K562 (cell line): ENCODE results near the gene GAL3ST1. TPM values are rescaled to one million over a fixed set of nuclear protein-coding genes. Genes with fewer than 3 reads are reported as not detected.

Experiments
- ATAC-seq: fragments of 200-7000 bp; cut with Tn5 transposase; 3 replicates; pipeline ENCODE4 v1.9.1; 2020; ENCODE audit warnings: moderate library complexity
- BruUV-seq: library from RNA; stranded (reverse); fragments of 400-500 nt; replicated peaks from 2 replicates; lab custom pipeline; 2021; lab: Mats Ljungman, UMichigan
- CTCF ChIA-PET: fragments of 300-600 bp; formaldehyde crosslinking; extraction: SDS; loops from one replicate; lab custom pipeline; 2021; ENCODE audit warnings: low intra/inter-chr PET ratio; lab: Yijun Ruan, JAX
- POLR2A ChIA-PET: fragments of 300-600, 350-650 bp; sonication (Branson Sonifier 250); formaldehyde crosslinking; extraction: SDS; loops from one replicate; lab custom pipeline; 2021; ENCODE audit warnings: antibody characterized with exemption, inconsistent platforms; lab: Yijun Ruan, JAX
- DNase-seq, 4 experiments: peaks; one replicate each; pipeline versions ENCODE4 v3.0.0 to v3.0.0-alpha.2; 2011 to 2018; ENCODE audit warnings: low spot score in 3 of 4, mixed read lengths in 3 of 4; ENCODE audit errors: extremely low read depth in 1 of 4
- FAIRE-seq: peaks from 2 replicates; lab custom pipeline; 2011; peaks lifted over from hg19 to GRCh38; lab: Jason Lieb, UNC
- H2AFZ ChIP-seq: 2 replicates; pipeline ENCODE4 v1.6.0; 2011; ENCODE audit warnings: low read depth, low read length, control low read depth, inconsistent platforms
- H3K27ac ChIP-seq: fragments of 200-600 bp; 3 replicates; pipeline ENCODE4 v1.8.0; 2011; ENCODE audit warnings: low read depth, mild to moderate bottlenecking, control low read depth, inconsistent platforms, low read length, moderate library complexity, mixed read lengths; ENCODE audit errors: extremely low read depth
- H3K27me3 ChIP-seq, 2 experiments: fragments of 300-600 bp in 1 of 2; 2 replicates in 1 of 2; 3 replicates in 1 of 2; pipeline versions ENCODE4 v1.6.0 to v1.8.0; 2011; ENCODE audit warnings: inconsistent platforms in 2 of 2, low read length in 2 of 2, mild to moderate bottlenecking in 1 of 2, mixed read lengths in 1 of 2, moderate library complexity in 1 of 2; ENCODE audit not compliant: control insufficient read depth in 2 of 2, insufficient read depth in 2 of 2
- H3K36me3 ChIP-seq: fragments of 300-600 bp; 3 replicates; pipeline ENCODE4 v1.8.0; 2011; ENCODE audit warnings: mild to moderate bottlenecking, low read length, inconsistent platforms; ENCODE audit not compliant: control insufficient read depth, insufficient read depth
- H3K4me1 ChIP-seq, 2 experiments: fragments of 200-600 bp in 1 of 2; replicated peaks in 1 of 2; 2 replicates in 1 of 2; 3 replicates in 1 of 2; pipeline versions ENCODE4 v1.5.1 to v1.8.0; 2011; ENCODE audit warnings: inconsistent platforms in 2 of 2, low read length in 2 of 2, mild to moderate bottlenecking in 1 of 2, mixed read lengths in 1 of 2, moderate library complexity in 1 of 2; ENCODE audit not compliant: control insufficient read depth in 2 of 2, insufficient read depth in 2 of 2
- H3K4me2 ChIP-seq: 2 replicates; pipeline ENCODE4 v1.6.1; 2011; ENCODE audit warnings: low read length, control low read depth, inconsistent platforms, mixed read lengths; ENCODE audit not compliant: insufficient read depth
- H3K4me3 ChIP-seq: fragments of 200-600 bp; sonication (generic), shearing (Covaris generic); 2 replicates; pipeline ENCODE4 v1.5.1; 2016; ENCODE audit warnings: control low read depth, inconsistent platforms
- H3K79me2 ChIP-seq: fragments of 200-600 bp; 3 replicates; pipeline ENCODE4 v1.8.0; 2011; ENCODE audit warnings: low read length, inconsistent platforms; ENCODE audit not compliant: control insufficient read depth, insufficient read depth
- H3K9ac ChIP-seq, 2 experiments: 2 replicates each; pipeline versions ENCODE4 v1.6.0 to v1.6.1; 2011; ENCODE audit warnings: low read depth in 2 of 2, low read length in 2 of 2, control low read depth in 1 of 2, inconsistent platforms in 1 of 2, mild to moderate bottlenecking in 1 of 2, mixed read lengths in 1 of 2; ENCODE audit not compliant: insufficient read depth in 1 of 2
- H3K9me1 ChIP-seq: one replicate; pipeline ENCODE4 v1.6.0; 2011; ENCODE audit warnings: inconsistent platforms, mild to moderate bottlenecking, low read length, moderate library complexity; ENCODE audit not compliant: control insufficient read depth, insufficient read depth
- H3K9me3 ChIP-seq: replicated peaks from 2 replicates; pipeline ENCODE4 v1.5.1; 2011; ENCODE audit warnings: low read depth, low read length, inconsistent platforms; ENCODE audit not compliant: control insufficient read depth, insufficient read depth
- H4K20me1 ChIP-seq: replicated peaks from 2 replicates; pipeline ENCODE4 v1.6.1; 2011; ENCODE audit warnings: low read length, inconsistent platforms, mixed read lengths; ENCODE audit not compliant: control insufficient read depth, insufficient read depth
- PHTF2 ChIP-seq: fragments of 250-450 bp; sonication (Bioruptor Pico); IDR thresholded peaks from 2 replicates; pipeline ENCODE4 v1.5.0; 2021; ENCODE audit warnings: mild to moderate bottlenecking
- TCF7 ChIP-seq: sonication (generic); IDR thresholded peaks from 2 replicates; pipeline ENCODE4 v1.6.1; 2016; ENCODE audit warnings: antibody characterized with exemption, borderline replicate concordance
- ZKSCAN1 ChIP-seq: fragments of 150-350 bp; IDR thresholded peaks from 2 replicates; pipeline ENCODE4 v1.6.1; 2016; ENCODE audit warnings: low read depth, low read length
- ZNF347 ChIP-seq: fragments of 450-650 bp; formaldehyde crosslinking; IDR thresholded peaks from 2 replicates; pipeline ENCODE4 v1.4.0; 2020; ENCODE audit warnings: low read depth, mild to moderate bottlenecking, moderate library complexity
- ZNF699 ChIP-seq: fragments of 250-450 bp; sonication (Bioruptor Pico); IDR thresholded peaks from 2 replicates; pipeline ENCODE4 v1.8.0; 2021; ENCODE audit warnings: mild to moderate bottlenecking, moderate library complexity; ENCODE audit not compliant: insufficient replicate concordance
- ZNF766 ChIP-seq: fragments of 200-800 bp; sonication (Bioruptor generic); conservative IDR thresholded peaks from 2 replicates; pipeline ENCODE4 v1.6.1; 2016; ENCODE audit warnings: missing genetic modification characterization, missing compliant biosample characterization
- WGBS: fragments of 100-300 bp; shearing (Covaris generic); methylation state at CpG from one replicate; pipeline ENCODE4 v1.1.6; 2016; ENCODE audit warnings: low coverage, mixed read lengths; ENCODE audit not compliant: insufficient coverage; ENCODE audit errors: missing lambda C conversion rate; 5-methylcytosine and 5-hydroxymethylcytosine counted together
- in situ Hi-C: fragments of 300-500 bp; cut with MboI; formaldehyde crosslinking; loops from 4 replicates; pipeline ENCODE4 v1.15.0; 2018; ENCODE audit warnings: inconsistent platforms, mixed read lengths
- intact Hi-C: fragments of 100-400 bp; cut with micrococcal nuclease; formaldehyde crosslinking; loops from 2 replicates; pipeline ENCODE4 v1.14.2; 2022
- polyA plus RNA-seq, 8 experiments: library from polyadenylated mRNA; depleted of rRNA in 4 of 8; stranded (reverse) in 5 of 8; unstranded in 3 of 8; fragments of >200 nt; fragmentation: Nextera tagmentation in 2 of 8; fragmentation: Illumina TruSeq in 1 of 8; extraction: Ambion mirVana in 2 of 8; extraction: Trizol in 1 of 8; gene quantifications; 2 replicates each; pipeline versions ENCODE4 v1.2.1 to v1.2.3, GENCODE V29; 2011 to 2014; ENCODE audit warnings: inconsistent platforms in 1 of 8, missing spikeins in 1 of 8
- total RNA-seq, 7 experiments: library from RNA; depleted of rRNA in 6 of 7; stranded (reverse); fragments of >200 nt in 6 of 7; fragmentation: Illumina TruSeq in 2 of 7; extraction: Trizol in 2 of 7; gene quantifications; 2 replicates each; pipeline versions ENCODE4 v1.2.1 to v1.2.3, GENCODE V29; 2011 to 2021; ENCODE audit warnings: low replicate concordance in 1 of 7
- TF ChIP-seq, protein P1 (sequence below): fragments of 450-650 bp; formaldehyde crosslinking; IDR thresholded peaks from 2 replicates; pipeline ENCODE4 v1.4.0; 2020; ENCODE audit warnings: mild to moderate bottlenecking

Gene GAL3ST1
- total and polyA plus RNA-seq, 9 of the 15 experiments (the other 6 are each of a cell fraction or from before 2014, with no cell fraction given): 0.03 to 1.9 (median 0.33) TPM; not detected in 1

DNA sequence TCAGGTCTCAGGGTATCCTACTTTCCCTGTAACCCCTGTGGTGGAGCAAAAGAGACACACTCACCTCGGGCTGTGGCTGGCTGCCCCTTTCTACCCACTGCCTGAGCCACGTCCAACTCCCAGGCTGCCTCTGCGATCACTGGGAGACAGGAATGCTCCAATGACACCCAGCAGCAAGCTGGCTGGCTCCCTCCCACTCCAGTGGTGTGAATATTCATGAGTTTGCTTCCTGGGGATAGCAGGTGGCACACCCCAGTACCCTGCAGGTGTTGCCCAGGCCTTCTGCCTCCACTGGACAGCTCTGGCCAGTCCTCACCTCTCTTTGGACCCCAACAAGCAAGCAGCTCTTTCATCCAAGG is 9.7 kb downstream of the GAL3ST1 start:
- no peak for TF ChIP-seq TCF7
- TF ChIP-seq ZNF699 (CRISPR knock-in tag): no peak
- TF ChIP-seq PHTF2: no peak
- TF ChIP-seq ZNF766 (CRISPR knock-in tag): no peak
- TF ChIP-seq ZNF347: no peak
- TF ChIP-seq ZKSCAN1: no peak
- TF ChIP-seq, protein P1, sequence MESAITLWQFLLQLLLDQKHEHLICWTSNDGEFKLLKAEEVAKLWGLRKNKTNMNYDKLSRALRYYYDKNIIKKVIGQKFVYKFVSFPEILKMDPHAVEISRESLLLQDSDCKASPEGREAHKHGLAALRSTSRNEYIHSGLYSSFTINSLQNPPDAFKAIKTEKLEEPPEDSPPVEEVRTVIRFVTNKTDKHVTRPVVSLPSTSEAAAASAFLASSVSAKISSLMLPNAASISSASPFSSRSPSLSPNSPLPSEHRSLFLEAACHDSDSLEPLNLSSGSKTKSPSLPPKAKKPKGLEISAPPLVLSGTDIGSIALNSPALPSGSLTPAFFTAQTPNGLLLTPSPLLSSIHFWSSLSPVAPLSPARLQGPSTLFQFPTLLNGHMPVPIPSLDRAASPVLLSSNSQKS (CRISPR knock-in tag): no peak
- H3K4me1 ChIP-seq: peaks cover 0 to 11% of the 10 kb centered on the region in 2 experiments; a peak in 3 of 5 replicates
- H3K9me3 ChIP-seq: no peaks in the 10 kb centered on the region
- BruUV-seq: no TSS peak
- ChIA-PET POLR2A (interaction anchor here (1.5 kb wide), 1 partner anchor 16 kb away, joined by 4 read pairs; no protein-coding TSS in a partner anchor), CTCF (no interaction called here)
- intact Hi-C loops: no loop called here
- H2AFZ ChIP-seq: no peak overlapping the region
- H3K36me3 ChIP-seq: no peaks in the 10 kb centered on the region
- no peak for ATAC-seq
- H3K27ac ChIP-seq: no peak overlapping the region
- no peak for FAIRE-seq
- in situ Hi-C loops: no loop called here
- no peak for DNase-seq
- H4K20me1 ChIP-seq: no peaks in the 10 kb centered on the region
- H3K27me3 ChIP-seq: peaks cover 0 to 12% of the 10 kb centered on the region in 2 experiments; a peak in 2 of 5 replicates
- 0% methylated on average over 3 of the region's 3 CpGs for WGBS
- H3K9me1 ChIP-seq: no peaks in the 10 kb centered on the region
- no peak overlapping the region for H3K4me2 ChIP-seq
- H3K4me3 ChIP-seq: no peak overlapping the region
- H3K79me2 ChIP-seq: no peaks in the 10 kb centered on the region
- H3K9ac ChIP-seq: no peak overlapping the region
